Measurements from ENCODE around the gene KIF1A. TPM values are rescaled to one million over a fixed set of nuclear protein-coding genes. Genes with fewer than 3 reads are reported as not detected.
"Not testable (repeated sequence)": the region's sequence is repeated elsewhere in the genome, so short reads cannot be mapped to it uniquely, and the experiment has no call there.

Gene KIF1A
- total RNA-seq, 1 donor from 2014 or later = 0.07 TPM

- DNase-seq (ENCODE audit: low read depth, low spot score) = no peak
Observed at GRCh38 chr2:240687741-240688552, 132.1 kb downstream of the KIF1A start.

GRCh38 chr2:240687045-240687740 is 132.8 kb downstream of the KIF1A start:
- DNase-seq (ENCODE audit: low read depth, low spot score) = no peak

GRCh38 chr2:240686460-240686859 is 133.6 kb downstream of the KIF1A start:
- no peak for DNase-seq (ENCODE audit: low read depth, low spot score)

- no peak for DNase-seq (ENCODE audit: low read depth, low spot score)
Observed at GRCh38 chr2:240685771-240686371, 134.1 kb downstream of the KIF1A start.

- not testable (repeated sequence) for DNase-seq (ENCODE audit: low read depth, low spot score)
Observed at GRCh38 chr2:240683980-240684728, 135.9 kb downstream of the KIF1A start.

- DNase-seq (ENCODE audit: low read depth, low spot score) = not testable (repeated sequence)
Observed at GRCh38 chr2:240683329-240683979, 136.6 kb downstream of the KIF1A start.

GRCh38 chr2:240682431-240683224 is 137.4 kb downstream of the KIF1A start, which contains the start of gene AQP12B:
Gene AQP12B (minus strand): TSS chr2:240682885. CDS start chr2:240682837, 48 bp downstream.
- not testable (repeated sequence) for DNase-seq (ENCODE audit: low read depth, low spot score)

GRCh38 chr2:240680185-240680584 is 139.8 kb downstream of the KIF1A start:
- DNase-seq (ENCODE audit: low read depth, low spot score) = not testable (repeated sequence)

- DNase-seq (ENCODE audit: low read depth, low spot score) = not testable (repeated sequence)
Observed at GRCh38 chr2:240678909-240679308, 141.1 kb downstream of the KIF1A start.

GRCh38 chr2:240678043-240678442 is 142.0 kb downstream of the KIF1A start:
- DNase-seq (ENCODE audit: low read depth, low spot score) = not testable (repeated sequence)

- DNase-seq (ENCODE audit: low read depth, low spot score) = not testable (repeated sequence)
Observed at GRCh38 chr2:240675345-240675744, 144.7 kb downstream of the KIF1A start.

GRCh38 chr2:240674461-240675184 is 145.4 kb downstream of the KIF1A start:
- not testable (repeated sequence) for DNase-seq (ENCODE audit: low read depth, low spot score)

- DNase-seq (ENCODE audit: low read depth, low spot score) = no peak
Observed at GRCh38 chr2:240672701-240673190, 147.3 kb downstream of the KIF1A start.

GRCh38 chr2:240672076-240672700 is 147.8 kb downstream of the KIF1A start:
- no peak for DNase-seq (ENCODE audit: low read depth, low spot score)

- DNase-seq (ENCODE audit: low read depth, low spot score) = no peak
Observed at GRCh38 chr2:240670950-240671349, 149.1 kb downstream of the KIF1A start.

GRCh38 chr2:240670402-240670801 is 149.6 kb downstream of the KIF1A start:
- DNase-seq (ENCODE audit: low read depth, low spot score) = no peak

- no peak for DNase-seq (ENCODE audit: low read depth, low spot score)
Observed at GRCh38 chr2:240664622-240665021, 155.4 kb downstream of the KIF1A start.
